HG03442 (cell line): ENCODE data around the gene NFATC1.
"Not testable (repeated sequence)": the region's sequence is repeated elsewhere in the genome, so short reads cannot be mapped to it uniquely, and the experiment has no call there.

Experiments
- ATAC-seq: cut with Tn5 transposase; IDR thresholded peaks from one replicate; pipeline ENCODE4 v1.9.1; 2021; ENCODE audit warnings: mild to moderate bottlenecking, moderate library complexity; ENCODE audit not compliant: unreplicated experiment

NFATC1 gene

GRCh38 chr18:79470547-79470946 is 74.8 kb downstream of the NFATC1 start:
- no peak for ATAC-seq

DNA sequence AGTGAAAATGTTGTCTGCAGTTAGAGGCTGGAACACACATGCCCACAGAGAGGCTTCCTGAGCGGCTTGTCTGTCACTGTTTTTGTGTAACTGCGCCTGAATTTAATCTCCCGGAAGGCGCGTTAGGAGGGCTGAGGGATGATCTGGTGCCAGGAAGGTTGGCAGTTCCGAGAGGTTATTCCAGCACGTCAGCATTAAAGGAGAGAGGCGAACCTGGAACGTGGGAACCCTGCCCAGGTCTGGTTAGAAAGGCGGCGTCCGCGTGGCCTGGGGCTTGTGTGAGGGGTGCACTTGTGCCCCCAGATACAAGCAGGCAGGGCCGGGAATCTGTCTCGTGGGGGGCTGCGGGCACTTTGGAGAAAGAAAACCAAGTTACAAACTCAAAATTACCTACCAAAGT is 75.3 kb downstream of the NFATC1 start:
- ATAC-seq: no peak

DNA sequence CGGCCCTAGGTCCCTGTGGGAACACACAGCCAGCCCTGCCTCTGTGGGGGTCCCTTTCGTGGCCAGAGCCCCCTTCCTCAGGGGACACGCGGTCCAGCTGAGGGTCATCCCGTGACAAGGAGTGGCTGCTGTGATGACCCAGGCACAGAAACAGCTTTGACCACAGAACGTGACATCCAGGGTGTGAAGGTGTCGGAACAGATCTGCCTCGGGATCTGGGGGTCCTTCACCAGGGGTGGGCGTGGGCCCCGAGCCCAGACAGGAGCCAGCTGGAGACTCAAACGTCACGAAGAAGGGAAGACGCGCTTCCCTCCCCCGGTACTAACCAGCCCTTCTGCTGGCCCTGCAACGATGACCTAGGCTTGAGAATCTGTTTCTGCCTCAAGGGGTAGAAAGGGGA is 75.9 kb downstream of the NFATC1 start:
- ATAC-seq: no peak

GRCh38 chr18:79472176-79472575 is 76.4 kb downstream of the NFATC1 start:
- no peak for ATAC-seq

DNA sequence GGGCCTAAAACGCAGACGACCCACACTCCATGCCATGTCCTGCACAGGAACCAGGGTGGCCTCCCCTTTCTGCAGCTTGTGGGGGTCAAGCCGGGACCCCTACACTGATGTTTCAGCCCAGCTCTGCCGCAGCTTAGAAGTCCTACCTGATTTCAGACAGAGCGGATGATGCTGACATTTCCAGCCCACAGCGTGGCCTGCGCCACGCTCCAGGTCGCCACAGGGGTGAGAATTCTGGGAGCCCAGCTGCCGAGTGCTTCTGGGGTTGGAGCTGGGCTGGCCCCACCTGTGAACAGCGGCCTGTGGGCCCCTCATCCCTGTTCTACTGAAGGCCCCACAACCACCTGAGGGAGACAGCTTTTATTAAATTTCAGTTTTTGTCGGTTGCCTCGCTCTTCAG is 77.2 kb downstream of the NFATC1 start:
- ATAC-seq: no peak

DNA sequence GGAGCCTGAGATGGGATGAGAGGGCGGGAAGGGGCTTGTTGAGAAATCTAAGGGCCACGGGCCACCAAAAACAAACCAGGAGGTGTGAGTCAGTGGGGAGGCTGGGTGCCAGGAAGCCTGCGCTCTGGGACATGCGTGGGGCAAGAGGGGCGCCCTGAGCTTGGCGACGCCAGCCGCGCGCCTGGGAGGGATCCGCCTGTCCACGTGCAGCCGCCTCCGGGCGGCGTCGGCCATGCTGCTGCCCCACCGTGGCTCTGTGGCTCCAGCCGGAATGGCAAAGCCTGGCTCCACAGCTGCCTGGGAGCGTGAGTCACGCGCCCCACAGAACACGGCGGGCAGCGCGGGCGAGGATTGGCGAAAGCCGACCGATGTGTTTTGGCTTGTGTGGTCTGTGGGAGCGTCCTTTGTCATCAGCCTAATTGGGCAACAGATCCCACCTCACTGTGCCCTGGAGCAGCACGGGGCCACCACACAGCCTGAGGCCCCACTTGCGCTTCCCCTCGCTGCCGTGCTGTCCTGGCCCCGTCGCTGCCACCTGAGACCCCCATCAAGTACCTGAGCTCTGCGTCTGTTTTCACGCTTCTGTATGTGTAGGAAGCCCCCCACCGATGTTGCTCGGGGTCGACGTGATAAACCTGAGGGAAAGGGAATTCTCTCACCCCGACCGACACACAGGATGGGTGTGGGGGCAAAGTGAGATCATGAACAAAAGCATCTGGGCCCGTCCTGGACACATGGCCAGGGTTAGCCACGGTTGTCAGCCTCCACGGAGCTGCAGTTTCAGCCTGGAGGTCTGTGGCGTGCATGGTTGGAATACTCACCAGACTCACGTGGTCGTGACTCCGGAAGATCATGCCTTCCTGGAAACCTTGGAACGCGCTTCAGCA is 80.5 kb downstream of the NFATC1 start:
- no peak for ATAC-seq

DNA sequence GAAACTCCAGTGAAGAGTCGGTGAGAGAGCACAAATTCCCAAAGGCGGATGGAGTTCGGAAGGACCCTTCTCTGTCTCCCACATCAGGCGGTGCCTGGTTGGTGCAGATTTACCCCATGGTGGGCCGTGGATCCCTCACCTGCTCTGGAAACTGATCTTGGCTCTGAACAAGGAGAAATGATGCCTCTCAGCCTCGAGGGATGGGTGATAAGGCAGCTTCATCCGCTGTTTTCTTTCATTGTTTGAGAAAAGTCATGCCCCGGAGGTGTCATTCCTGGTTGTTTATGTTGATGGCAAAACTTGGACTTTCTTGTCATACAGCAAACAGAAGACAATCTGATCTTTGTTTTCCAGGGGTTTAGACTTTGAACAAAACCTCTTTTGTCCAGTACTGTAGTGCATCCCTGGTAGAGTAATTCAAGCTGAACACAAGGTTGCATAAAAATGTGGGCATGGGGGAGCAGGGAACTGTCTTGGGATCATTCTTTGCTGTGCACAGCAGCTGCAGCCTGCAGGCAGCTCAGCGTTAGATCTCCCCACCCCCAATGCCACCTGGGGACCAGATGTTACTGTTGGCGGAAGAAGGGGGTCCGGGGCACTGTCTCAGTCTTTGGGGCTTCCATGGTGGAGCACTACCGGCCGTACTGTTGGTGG is 81.3 kb downstream of the NFATC1 start:
- no peak for ATAC-seq

GRCh38 chr18:79477711-79478483 is 82.2 kb downstream of the NFATC1 start:
- no peak for ATAC-seq

GRCh38 chr18:79478484-79479115 is 82.9 kb downstream of the NFATC1 start:
- no peak for ATAC-seq

- ATAC-seq: no peak
These were observed 83.5 kb downstream of the NFATC1 start for GRCh38 chr18:79479116-79479760.

DNA sequence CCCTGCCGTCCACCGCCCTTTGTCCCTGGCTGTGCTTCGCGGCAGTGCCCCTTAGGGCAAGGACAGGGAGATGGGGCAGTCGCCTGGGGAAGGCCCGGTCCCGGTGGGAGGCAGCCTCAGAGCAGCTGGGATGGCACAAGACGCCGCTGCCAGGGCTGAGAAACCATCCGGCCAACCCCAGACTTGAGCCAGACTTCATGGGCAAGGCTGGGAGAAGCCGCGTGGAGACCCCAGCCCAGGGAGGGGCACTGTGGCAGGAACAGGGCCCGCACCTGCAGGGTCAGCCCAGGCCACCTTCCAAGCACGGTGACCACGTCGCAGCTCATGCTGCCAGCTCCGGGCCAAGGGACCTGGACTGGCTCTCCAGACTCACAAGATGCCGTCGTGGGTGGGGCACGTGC is 84.0 kb downstream of the NFATC1 start:
- no peak for ATAC-seq

- no peak for ATAC-seq
These were observed 84.7 kb downstream of the NFATC1 start for GRCh38 chr18:79480171-79481045.

- ATAC-seq: no peak
These were observed 85.5 kb downstream of the NFATC1 start for GRCh38 chr18:79481046-79481790.

- not testable (repeated sequence) for ATAC-seq
These were observed 87.7 kb downstream of the NFATC1 start for GRCh38 chr18:79483393-79483792.

DNA sequence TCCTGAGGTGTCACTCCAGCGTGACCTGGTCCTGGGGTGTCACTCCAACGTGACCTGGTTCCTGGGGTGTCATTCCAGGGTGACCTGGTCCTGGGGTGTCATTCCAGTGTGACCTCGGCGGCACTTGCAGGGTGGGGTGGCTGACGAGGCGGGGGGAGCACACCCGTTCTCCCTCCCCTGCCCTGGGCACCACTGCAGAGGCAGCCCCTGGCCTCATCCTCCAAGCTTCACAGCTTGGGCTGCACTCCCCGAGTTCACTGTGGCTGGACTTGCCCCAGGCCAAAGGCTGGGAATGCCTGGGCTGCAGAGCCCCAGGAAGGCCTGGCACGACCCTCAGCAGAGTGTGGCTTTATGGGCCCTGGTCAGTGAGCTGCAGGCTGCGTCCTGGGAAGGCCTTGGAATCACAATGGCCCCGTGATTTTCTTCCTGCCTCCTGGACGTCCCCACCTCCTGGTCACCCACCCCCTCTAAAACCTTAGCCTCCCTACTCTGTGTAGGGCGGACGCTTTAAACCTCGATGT is 88.3 kb downstream of the NFATC1 start:
- ATAC-seq: no peak

DNA sequence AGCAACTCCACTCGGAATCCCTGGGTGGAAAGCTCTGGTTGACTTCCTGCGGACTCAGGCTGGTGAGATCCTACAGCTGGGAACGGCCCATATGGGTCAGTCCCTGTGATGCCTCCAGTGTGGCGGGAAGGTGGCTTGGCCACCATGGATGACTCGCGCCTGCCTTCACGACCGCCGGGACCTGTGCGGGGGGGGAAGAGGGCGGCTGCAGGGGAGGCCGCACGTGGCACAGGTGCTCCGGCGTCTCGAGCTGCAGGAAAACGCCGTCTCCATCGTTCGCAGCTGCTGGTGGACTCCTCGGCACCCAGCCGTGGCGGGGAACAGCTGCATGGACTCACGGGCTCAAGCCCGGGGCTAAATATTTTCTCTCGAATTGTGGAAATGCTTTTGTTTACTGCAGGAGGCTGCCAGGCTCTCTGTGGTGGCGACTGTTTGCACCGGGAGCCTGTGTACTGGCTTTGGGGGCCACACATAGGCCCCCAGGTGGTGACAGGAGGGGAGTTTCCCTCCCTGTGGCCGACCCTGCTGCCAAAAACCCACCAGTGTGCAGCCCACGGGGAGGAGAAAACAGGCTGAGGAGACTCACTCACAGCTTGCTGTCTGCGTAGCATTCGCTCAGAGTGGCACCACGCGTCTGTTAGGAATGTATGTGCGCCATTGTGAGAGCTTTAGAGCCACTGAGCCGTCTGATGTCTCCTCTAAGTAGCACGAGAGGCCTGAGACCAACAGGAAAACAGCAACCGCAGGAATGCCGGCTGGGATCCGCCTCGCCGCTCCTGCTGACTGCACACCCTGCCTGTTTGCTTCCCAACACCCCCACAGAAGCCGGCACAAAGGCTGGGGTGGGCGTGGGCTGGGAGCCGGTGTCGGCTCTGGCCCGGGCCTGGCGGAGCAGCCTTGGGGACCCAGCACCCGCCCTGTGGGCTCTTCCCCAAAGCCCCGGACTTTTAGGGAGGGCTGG is 89.2 kb downstream of the NFATC1 start:
- no peak for ATAC-seq

DNA sequence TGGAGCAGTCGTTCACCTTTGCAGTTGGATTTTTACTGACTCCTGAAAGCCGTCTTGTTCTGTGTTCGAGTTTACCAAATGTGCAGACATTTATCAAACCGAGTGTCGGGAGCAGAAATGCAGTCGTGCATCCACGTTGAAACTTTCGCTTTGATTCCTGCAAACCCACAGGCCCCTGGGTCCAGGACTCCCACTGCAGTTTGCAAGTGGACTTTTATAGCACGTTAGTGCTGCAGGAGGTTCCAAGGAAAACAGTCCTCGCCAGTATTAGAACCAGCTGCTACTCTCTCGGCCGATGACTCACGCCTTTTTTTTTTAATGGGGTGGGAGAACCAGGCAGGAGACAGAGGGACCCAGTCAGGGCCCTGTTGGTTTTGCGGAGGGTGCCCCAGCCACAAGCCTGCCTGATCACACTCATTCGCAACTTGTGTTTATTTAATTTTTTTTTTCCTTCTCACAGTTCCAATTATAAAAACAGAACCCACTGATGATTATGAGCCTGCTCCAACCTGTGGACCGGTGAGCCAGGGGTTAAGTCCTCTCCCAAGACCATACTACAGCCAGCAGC is 90.1 kb downstream of the NFATC1 start:
- no peak for ATAC-seq
